NCI-H2227 (cell line): ENCODE measurements around the gene EPS8L2.
"Not testable (repeated sequence)": the region's sequence is repeated elsewhere in the genome, so short reads cannot be mapped to it uniquely, and the experiment has no call there.

Experiments
- DNase-seq: peaks from one replicate; lab custom pipeline; 2025; ENCODE audit not compliant: unreplicated experiment; lab: John Stamatoyannopoulos, UW

The EPS8L2 gene

DNA sequence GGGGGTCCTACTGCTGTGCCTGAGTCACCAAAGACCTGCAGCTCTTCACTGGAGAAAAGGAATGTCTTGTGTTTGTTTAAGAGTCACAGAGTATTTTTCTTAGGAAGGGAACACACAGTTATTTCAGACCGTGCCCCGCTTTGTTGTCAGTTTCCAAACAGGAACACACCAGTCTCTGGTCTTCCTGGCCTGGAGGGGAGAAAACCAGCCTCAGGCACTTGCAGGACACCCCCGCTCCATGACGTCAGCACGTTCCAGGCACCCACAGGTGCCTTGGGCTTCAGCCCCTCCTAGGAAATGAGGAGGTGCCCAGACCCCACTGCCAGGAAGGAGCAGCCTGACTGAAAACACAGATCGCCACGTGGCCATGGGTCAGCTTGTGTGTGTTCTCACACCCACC lies 16.4 kb upstream of the EPS8L2 start:
- DNase-seq = no peak

GRCh38 chr11:690244-690643 lies 15.8 kb upstream of the EPS8L2 start:
- not testable (repeated sequence) for DNase-seq

DNA sequence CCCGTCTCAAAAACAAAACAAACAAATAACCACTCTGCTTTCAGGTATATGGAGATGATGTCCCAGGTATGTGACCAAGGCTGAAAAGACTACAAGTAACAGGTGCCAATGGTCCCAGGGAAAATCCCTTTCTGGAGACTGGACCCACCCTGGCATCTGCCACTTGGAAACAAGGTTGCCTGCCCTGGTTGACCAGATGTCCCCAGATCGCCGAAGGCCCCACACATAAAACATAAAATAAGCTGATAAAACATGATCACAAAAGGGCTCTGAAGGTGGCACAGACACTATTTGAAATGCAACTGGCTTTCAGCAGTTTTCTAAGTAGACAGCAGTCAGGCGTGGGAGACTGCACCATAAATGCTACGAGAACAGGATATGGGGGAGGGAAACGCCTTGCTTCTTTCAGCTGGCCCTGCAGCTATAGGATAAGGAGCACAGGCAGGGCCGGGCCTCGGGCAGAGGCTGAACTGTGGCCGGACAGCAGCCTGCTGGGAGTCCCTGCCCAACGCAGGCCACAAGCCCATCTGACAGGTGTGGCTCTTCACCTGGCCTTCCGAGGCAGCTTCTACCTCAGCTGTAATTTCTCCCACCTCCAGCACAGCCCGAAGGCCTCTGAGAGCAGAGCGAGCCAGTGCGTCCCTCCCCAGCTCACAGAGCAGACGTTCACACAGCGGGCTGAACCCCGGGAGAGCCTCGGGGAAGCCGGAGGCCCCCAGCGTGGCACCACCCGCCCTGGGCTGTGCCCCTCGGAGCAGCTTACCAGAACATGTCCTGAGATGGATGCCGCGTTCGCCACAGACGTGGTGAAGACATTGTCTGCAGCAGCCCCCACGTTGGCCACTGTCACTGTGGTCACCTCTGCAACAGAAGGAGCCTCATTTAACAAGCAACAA lies 15.0 kb upstream of the EPS8L2 start:
- no peak for DNase-seq

DNA sequence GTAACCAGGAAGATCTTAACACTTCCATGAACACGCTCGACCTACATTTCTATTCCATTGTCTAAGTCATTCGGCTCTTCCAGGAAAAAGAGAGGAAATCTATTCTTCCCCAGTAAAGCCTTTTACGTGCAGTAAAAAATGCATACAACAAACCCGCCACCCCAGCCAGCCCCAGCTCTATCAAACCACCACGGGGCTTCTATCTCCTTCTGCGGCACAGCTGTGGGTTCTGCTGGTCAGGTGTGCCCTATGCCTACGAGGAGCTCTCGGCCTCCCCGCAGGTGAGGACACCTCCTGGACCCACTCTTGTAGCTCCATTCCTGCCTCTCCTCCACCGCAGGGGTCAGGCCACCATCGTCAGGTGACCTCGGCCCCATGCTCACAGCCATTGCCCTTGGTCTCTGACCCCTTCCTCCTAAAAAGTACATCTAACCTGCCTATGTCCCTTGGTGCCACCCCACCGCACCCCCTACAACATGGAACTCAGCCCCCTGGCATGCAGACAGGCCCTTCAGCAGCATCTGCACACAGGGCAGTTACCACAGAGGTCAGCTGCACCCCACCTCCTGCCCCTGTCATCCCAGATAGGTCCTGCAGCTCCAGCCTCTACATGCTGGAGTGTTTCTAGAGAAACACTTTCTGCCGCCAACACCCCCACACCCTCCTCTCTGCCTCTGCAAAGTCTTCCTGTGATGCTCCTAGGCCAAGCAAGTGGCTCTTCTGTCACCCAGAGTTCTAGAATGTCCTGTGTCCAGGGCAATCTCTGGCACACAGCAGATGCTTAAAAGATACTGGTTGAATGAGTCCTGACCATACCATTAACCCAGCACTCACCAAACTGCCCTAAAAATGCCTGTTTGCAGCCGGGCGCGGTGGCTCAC lies 14.1 kb upstream of the EPS8L2 start:
- DNase-seq = no peak

DNA sequence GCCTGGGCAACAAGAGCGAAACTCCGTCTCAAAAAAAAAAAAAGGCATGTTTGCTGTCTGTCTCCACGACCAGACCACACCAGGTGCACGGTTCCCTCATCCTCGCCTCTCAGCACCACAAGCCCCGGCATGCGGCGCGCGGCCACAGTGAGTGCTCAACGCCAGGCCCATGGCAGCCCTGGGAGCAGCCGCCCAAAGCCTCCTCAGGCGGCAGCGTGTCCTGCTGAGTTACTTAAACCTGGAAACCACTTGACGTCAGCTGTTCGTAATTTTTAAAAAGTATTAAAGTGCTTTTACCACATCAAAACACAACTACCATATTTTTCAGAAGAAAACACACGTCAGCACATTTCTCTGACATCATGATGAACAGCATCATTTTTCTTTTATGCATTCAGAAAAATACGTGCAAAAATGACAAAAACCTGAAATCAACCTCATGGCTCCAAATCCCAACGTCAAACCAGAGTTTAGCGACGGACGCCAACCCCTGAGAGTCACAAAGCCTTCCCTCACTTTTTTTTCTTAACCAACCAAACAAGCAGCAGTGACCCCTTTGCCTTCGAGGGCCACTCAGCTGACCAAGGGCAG lies 13.1 kb upstream of the EPS8L2 start:
- DNase-seq = no peak

- peak; percentile 48 for DNase-seq
These were observed 12.6 kb upstream of the EPS8L2 start for GRCh38 chr11:693415-693831.

GRCh38 chr11:693887-694562 lies 12.0 kb upstream of the EPS8L2 start:
- no peak for DNase-seq

GRCh38 chr11:694563-695287 lies 11.3 kb upstream of the EPS8L2 start, which contains the start of gene DEAF1:
DEAF1 (minus strand) TSS chr11:695222; CDS start chr11:695047, 175 bp downstream.
- peak; percentile 100 for DNase-seq

- DNase-seq = no peak
These were observed 10.8 kb upstream of the EPS8L2 start for GRCh38 chr11:695288-695537.

DNA sequence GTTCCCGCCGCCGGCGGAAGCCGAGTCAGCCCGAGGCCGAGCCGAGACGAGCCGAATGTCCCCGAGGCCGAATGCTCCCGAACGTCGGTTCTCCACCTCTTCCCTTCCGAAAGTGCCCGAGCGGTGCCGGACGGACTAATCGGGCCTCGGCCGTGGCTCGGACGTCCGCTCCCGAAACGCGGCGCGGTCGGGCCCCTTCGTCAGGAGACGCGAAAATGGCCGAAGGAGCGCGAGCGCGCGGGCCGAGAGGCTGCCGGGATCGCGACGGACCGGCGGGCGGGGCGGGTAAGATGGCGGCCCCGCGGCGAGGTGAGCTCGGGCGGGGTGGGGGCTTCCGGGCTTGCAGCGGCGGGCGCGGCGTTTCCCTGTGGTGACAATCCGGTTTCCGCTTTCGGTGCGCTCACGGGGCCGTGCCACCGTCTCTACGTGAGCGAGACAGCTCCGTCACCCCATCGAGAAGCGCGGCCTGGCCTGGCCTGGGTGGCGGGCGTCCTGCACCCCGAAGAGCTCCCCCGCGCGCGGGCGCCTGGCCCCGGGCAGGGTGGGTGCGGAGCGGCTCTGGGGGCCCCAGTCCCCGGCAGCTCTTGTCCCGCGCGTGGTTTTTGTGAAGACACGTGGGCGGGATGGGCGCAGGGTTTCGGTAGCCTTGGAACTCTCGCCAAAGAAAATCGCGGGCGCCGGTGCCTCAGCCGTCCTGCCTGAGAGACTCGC lies 10.3 kb upstream of the EPS8L2 start, which contains the start of gene TMEM80:
Gene TMEM80 (plus strand): TSS at position 279 of the 711 bp plus-strand sequence. CDS start 12 bp downstream, at position 291.
- DNase-seq = peak; percentile 100

- no peak for DNase-seq
These were observed 9.0 kb upstream of the EPS8L2 start for GRCh38 chr11:696955-697491.

GRCh38 chr11:697811-698311 lies 8.2 kb upstream of the EPS8L2 start:
- peak; percentile 34 for DNase-seq

GRCh38 chr11:698493-699115 lies 7.4 kb upstream of the EPS8L2 start:
- DNase-seq = no peak

- no peak for DNase-seq
These were observed 6.9 kb upstream of the EPS8L2 start for GRCh38 chr11:699116-699508.

DNA sequence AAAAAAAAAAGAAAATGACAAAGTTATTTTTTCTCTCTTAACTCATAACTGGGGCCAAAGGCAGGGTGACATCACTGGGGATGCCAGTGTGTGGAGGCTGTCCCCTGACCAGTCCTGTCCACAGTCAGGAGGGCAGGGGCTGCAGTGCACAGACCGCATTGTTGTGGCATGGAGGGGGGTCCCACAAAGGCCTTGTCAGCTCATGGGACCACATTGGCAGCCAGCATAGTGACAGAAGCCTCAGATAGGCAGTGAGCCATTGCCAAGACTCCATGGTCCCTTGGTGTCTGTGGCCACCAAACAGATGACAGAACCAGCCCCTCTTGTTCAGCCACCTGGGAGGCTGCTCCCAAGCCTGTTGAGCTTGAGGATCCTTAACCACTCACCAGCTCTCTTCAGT lies 6.3 kb upstream of the EPS8L2 start:
- DNase-seq = no peak

DNA sequence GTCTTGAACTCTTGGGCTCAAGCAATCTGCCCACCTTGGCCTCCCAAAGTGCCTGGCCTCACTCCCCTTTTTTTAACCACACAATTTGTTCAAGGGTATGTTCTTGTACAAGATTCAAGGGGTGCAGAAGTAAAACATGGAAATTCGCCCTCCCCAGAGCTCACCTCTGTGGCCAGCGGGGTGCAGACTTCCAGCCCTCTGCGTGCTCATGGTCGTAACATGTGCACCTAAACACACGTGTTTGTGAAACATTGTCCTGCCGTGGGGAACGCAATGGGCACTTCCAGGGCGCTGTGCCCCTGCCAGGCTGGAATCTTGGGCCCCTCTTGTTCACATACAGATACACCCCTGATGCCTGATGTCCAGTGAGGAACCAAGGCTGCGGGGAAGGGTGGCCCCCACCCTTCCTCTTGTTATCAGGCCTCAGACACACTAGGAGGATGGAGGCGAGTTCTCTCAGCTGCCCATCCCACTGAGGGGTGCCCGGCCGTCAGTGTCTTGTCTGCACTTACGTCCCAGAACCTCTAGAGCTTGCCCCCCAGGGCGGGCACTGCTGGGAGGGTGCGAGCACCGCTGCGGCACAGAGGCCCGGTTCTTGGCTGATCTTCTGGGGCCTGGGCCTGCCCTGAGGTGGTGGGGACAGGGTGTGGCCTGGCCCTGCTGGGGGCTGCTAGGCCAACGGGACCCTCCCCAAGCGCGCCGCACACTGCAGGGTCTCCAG lies 4.1 kb upstream of the EPS8L2 start:
- no peak for DNase-seq

GRCh38 chr11:702462-703461 lies 3.3 kb upstream of the EPS8L2 start:
- DNase-seq = no peak
